ENCODE measurements around the gene TLE1.

DNA sequence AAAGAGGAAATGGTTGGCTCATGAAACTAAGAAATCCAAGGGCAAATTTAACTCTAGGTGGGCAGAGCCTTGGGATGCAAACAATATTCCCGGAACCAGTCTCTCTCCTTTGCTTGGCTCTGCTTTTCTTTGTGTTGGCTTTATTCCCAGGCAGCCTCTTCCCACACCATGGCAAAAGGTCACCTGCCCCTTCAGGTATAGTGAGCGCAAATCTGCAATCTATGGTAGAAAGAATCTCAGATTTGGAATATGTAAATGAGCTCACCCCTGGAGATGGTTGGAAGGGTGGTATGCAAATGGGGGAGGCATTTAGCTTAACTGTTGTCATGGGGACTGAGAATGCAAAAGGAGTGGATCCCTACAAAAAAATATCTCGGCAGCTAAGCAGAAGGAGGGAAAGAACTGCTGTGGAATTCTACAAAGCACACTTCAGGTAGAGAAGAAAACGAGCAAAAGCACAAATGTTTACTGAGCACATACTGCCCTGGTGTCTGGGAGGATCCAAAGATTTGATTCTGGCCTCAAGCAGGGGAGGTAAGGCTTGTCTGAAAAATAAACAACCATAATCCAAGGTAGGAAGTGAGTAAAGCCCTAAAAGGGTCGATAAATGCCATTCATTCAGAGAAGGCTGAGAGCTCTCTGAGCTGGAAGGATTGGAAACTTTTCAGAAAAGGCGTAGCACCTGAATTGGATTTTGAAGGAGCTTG, 139.7 kb downstream of the TLE1 start:
- TF ChIP-seq, protein P1, sequence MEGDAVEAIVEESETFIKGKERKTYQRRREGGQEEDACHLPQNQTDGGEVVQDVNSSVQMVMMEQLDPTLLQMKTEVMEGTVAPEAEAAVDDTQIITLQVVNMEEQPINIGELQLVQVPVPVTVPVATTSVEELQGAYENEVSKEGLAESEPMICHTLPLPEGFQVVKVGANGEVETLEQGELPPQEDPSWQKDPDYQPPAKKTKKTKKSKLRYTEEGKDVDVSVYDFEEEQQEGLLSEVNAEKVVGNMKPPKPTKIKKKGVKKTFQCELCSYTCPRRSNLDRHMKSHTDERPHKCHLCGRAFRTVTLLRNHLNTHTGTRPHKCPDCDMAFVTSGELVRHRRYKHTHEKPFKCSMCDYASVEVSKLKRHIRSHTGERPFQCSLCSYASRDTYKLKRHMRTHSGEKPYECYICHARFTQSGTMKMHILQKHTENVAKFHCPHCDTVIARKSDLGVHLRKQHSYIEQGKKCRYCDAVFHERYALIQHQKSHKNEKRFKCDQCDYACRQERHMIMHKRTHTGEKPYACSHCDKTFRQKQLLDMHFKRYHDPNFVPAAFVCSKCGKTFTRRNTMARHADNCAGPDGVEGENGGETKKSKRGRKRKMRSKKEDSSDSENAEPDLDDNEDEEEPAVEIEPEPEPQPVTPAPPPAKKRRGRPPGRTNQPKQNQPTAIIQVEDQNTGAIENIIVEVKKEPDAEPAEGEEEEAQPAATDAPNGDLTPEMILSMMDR (IDR thresholded peaks at IDR 0.05), result no peak
- TF ChIP-seq EZH2 (IDR thresholded peaks at IDR 0.05; ENCODE audit: borderline replicate concordance, insufficient read depth, low read depth, low read length, poor library complexity, severe bottlenecking), result no peak
